ENCODE measurements around the gene POGLUT2. TPM values are rescaled to one million over a fixed set of nuclear protein-coding genes. Genes with fewer than 3 reads are reported as not detected.
A peak's percentile ranks its signal among the peaks of the same experiment; 100 is the strongest.

POGLUT2 gene
- total RNA-seq, 5 donors from 2014 or later (not counting 1 experiment from before 2014, with no cell fraction given): 0.18 to 1.6 (median 0.93) TPM

DNA sequence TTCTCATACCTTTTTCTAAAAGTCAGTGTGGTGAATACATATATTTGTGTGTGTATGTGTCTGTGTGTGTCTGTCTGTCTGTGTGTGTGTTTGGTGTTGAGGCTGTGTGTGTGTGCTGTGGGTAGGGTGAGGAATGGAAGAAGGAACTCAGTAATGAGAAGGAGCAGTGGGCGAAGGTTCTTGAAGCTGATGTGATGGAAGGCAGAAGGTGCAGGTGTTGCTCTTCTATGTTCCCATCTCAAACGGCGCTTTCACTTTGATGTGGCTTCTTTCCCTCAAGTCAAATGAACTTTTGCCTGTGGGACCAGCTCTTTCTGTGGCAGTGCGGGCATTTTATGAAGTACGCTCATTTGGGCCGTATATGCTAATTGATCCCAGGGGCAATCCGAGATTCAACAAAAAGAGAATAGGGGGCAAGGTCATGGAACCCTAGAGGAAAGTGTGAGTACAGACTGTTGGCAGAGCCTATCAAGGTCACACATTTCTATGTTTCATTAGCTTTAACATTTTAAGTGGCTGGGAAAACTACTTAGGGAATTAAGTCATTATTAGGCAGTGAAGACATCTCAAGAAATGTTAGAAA, 15.3 kb upstream of the POGLUT2 start:
- Histone ChIP-seq H3K36me3 (ENCODE audit: control insufficient read depth in 2 of 2, extremely low read depth in 1 of 2, insufficient read depth in 1 of 2, low read length in 1 of 2) (no peaks in the 10 kb centered on the region), H3K27ac (ENCODE audit: low read length) (no peak overlapping the region), H3K27me3 (replicated peaks in 1 of 2; ENCODE audit: control insufficient read depth in 2 of 2, extremely low read depth in 1 of 2, insufficient read depth in 2 of 2, low read length in 1 of 2) (no peaks in the 10 kb centered on the region), H3K4me3 (ENCODE audit: control insufficient read depth in 1 of 2, extremely low read depth in 1 of 2, low read length in 1 of 2) (no peak overlapping the region), H3K4me1 (ENCODE audit: control insufficient read depth in 1 of 2, extremely low read depth in 1 of 2, insufficient read depth in 2 of 2, low read length in 2 of 2) (no peaks in the 10 kb centered on the region), H3K9me3 (no peaks in the 10 kb centered on the region)
- Mint-ChIP-seq H3K27me3 (no peaks in the 10 kb centered on the region), H3K9me3 (peaks cover 4 to 6% (median 5%) of the 10 kb centered on the region in 3 donors), H3K36me3 (peaks cover 41% of the 10 kb centered on the region), H3K4me1 (peaks cover 7 to 18% (median 9%) of the 10 kb centered on the region in 3 donors), H3K27ac (no peak overlapping the region), H3K4me3 (peak overlapping the region in 1 of 3 donors; percentile 0)
- 68% methylated on average over 7 of the region's 7 CpGs for WGBS (ENCODE audit: insufficient coverage)
- ATAC-seq (replicated peaks in 1 of 4) (no peak), DNase-seq (no peak)
- CTCF ChIA-PET: interaction anchor here in 1 of 2 donors (0.6 kb wide), 1 partner anchor 136 kb away, joined by 9 read pairs; no protein-coding TSS in a partner anchor
- POLR2A ChIA-PET: no interaction called here

- DNase-seq: no peak
- ATAC-seq (replicated peaks in 1 of 4): no peak
- CTCF ChIA-PET: interaction anchor here in 1 of 2 donors (0.8 kb wide), 1 partner anchor 11 kb away, joined by 3 read pairs; no protein-coding TSS in a partner anchor
These were observed 14.0 kb upstream of the POGLUT2 start for GRCh38 chr13:102812611-102813287.

GRCh38 chr13:102807699-102808098, 8.9 kb upstream of the POGLUT2 start:
- no peak overlapping the region for H3K4me3 Mint-ChIP-seq
- H3K36me3 Mint-ChIP-seq: peaks cover 20% of the 10 kb centered on the region
- H3K27me3 Mint-ChIP-seq: no peaks in the 10 kb centered on the region
- H3K4me3 ChIP-seq (ENCODE audit: control insufficient read depth in 1 of 2, extremely low read depth in 1 of 2, low read length in 1 of 2): no peak overlapping the region
- H3K36me3 ChIP-seq (ENCODE audit: control insufficient read depth in 2 of 2, extremely low read depth in 1 of 2, insufficient read depth in 1 of 2, low read length in 1 of 2): no peaks in the 10 kb centered on the region
- H3K27ac Mint-ChIP-seq: no peak overlapping the region
- no peaks in the 10 kb centered on the region for H3K4me1 ChIP-seq (ENCODE audit: control insufficient read depth in 1 of 2, extremely low read depth in 1 of 2, insufficient read depth in 2 of 2, low read length in 2 of 2)
- peaks cover 5 to 6% (median 6%) of the 10 kb centered on the region in 3 donors for H3K9me3 Mint-ChIP-seq
- H3K4me1 Mint-ChIP-seq: peaks cover 0 to 14% (median 10%) of the 10 kb centered on the region in 3 donors
- CTCF ChIA-PET: interaction anchor here in 1 of 2 donors (0.9 kb wide), 1 partner anchor 226 kb away, joined by 5 read pairs; no protein-coding TSS in a partner anchor
- no peaks in the 10 kb centered on the region for H3K27me3 ChIP-seq (replicated peaks in 1 of 2; ENCODE audit: control insufficient read depth in 2 of 2, extremely low read depth in 1 of 2, insufficient read depth in 2 of 2, low read length in 1 of 2)
- POLR2A ChIA-PET: no interaction called here
- no peak for DNase-seq
- H3K27ac ChIP-seq (ENCODE audit: low read length): no peak overlapping the region
- ATAC-seq (replicated peaks in 1 of 4): no peak
- WGBS (ENCODE audit: insufficient coverage): no CpG with 5 or more reads among the region's 3 CpGs
- no peaks in the 10 kb centered on the region for H3K9me3 ChIP-seq

More at GRCh38 chr13:102812611-102813287, 14.0 kb upstream of the POGLUT2 start:
- Histone ChIP-seq H3K27ac (ENCODE audit: low read length) (no peak overlapping the region), H3K4me3 (ENCODE audit: control insufficient read depth in 1 of 2, extremely low read depth in 1 of 2, low read length in 1 of 2) (no peak overlapping the region), H3K9me3 (no peaks in the 10 kb centered on the region), H3K27me3 (replicated peaks in 1 of 2; ENCODE audit: control insufficient read depth in 2 of 2, extremely low read depth in 1 of 2, insufficient read depth in 2 of 2, low read length in 1 of 2) (no peaks in the 10 kb centered on the region), H3K36me3 (ENCODE audit: control insufficient read depth in 2 of 2, extremely low read depth in 1 of 2, insufficient read depth in 1 of 2, low read length in 1 of 2) (no peaks in the 10 kb centered on the region), H3K4me1 (ENCODE audit: control insufficient read depth in 1 of 2, extremely low read depth in 1 of 2, insufficient read depth in 2 of 2, low read length in 2 of 2) (no peaks in the 10 kb centered on the region)
- H3K27ac Mint-ChIP-seq: no peak overlapping the region
- peaks cover 7 to 22% (median 16%) of the 10 kb centered on the region in 3 donors for H3K4me1 Mint-ChIP-seq
- POLR2A ChIA-PET: interaction anchor here in 1 of 2 donors (0.6 kb wide), 1 partner anchor 41 kb away, joined by 3 read pairs; no protein-coding TSS in a partner anchor
- H3K9me3 Mint-ChIP-seq: peaks cover 4 to 6% (median 5%) of the 10 kb centered on the region in 3 donors
- no peak overlapping the region for H3K4me3 Mint-ChIP-seq
- no peaks in the 10 kb centered on the region for H3K27me3 Mint-ChIP-seq
- peaks cover 37% of the 10 kb centered on the region for H3K36me3 Mint-ChIP-seq

DNA sequence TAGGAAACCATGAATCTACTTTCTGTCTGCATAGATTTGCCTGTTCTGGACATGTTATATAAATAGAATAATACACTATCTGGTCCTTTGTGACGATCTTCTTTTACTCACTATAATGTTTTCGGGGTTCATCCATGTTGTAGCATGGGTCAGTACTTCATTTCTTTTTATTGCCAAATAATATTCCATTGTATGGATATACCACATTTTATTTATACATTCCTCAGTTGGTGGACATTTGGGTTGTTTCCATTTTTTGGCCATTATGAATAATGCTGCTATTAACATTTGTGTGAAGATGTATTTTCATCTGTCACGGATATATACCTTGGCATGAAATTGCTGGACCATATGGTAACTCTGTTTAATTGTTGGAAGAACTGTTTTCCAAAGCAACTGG, 6.9 kb upstream of the POGLUT2 start:
- H3K9me3 Mint-ChIP-seq: peaks cover 0 to 2% (median 0%) of the 10 kb centered on the region in 3 donors

GRCh38 chr13:102800145-102801041, 1.6 kb upstream of the POGLUT2 start:
- Mint-ChIP-seq H3K4me1 (peaks cover 19 to 24% (median 23%) of the 10 kb centered on the region in 3 donors), H3K9me3 (no peaks in the 10 kb centered on the region), H3K4me3 (peak overlapping the region; percentile 83 to 89 (median 88)), H3K27me3 (peaks cover 6 to 9% of the 10 kb centered on the region in 2 donors), H3K27ac (peak overlapping the region; percentile 15 to 64), H3K36me3 (no peaks in the 10 kb centered on the region)
- H3K36me3 ChIP-seq (ENCODE audit: control insufficient read depth in 2 of 2, extremely low read depth in 1 of 2, insufficient read depth in 1 of 2, low read length in 1 of 2): no peaks in the 10 kb centered on the region
- under 1% methylated on average over 68 of the region's 81 CpGs for WGBS (ENCODE audit: insufficient coverage)
- no peak overlapping the region for H3K27ac ChIP-seq (ENCODE audit: low read length)
- H3K4me1 ChIP-seq (ENCODE audit: control insufficient read depth in 1 of 2, extremely low read depth in 1 of 2, insufficient read depth in 2 of 2, low read length in 2 of 2): peaks cover 5 to 21% of the 10 kb centered on the region in 2 experiments
- no peaks in the 10 kb centered on the region for H3K9me3 ChIP-seq
- peak; percentile 49 to 86 (median 72) for DNase-seq
- H3K27me3 ChIP-seq (replicated peaks in 1 of 2; ENCODE audit: control insufficient read depth in 2 of 2, extremely low read depth in 1 of 2, insufficient read depth in 2 of 2, low read length in 1 of 2): peaks cover 0 to 14% of the 10 kb centered on the region in 2 experiments
- H3K4me3 ChIP-seq (ENCODE audit: control insufficient read depth in 1 of 2, extremely low read depth in 1 of 2, low read length in 1 of 2): peak overlapping the region; percentile 59 to 89
- CTCF ChIA-PET: interaction anchor here (0.6 to 1.6 kb wide), 7 partner anchors 17 to 153 kb away, joined by 3 to 8 read pairs (median 4); no protein-coding TSS in a partner anchor
- POLR2A ChIA-PET: interaction anchor here in 1 of 2 donors (0.6 kb wide), 1 partner anchor 249 kb away, joined by 6 read pairs; no protein-coding TSS in a partner anchor
- ATAC-seq (replicated peaks in 1 of 4): peak; percentile 81 to 86 (median 82)

More for the DNA sequence above, 6.9 kb upstream of the POGLUT2 start:
- no peaks in the 10 kb centered on the region for H3K9me3 ChIP-seq
- ChIA-PET CTCF (no interaction called here), POLR2A (no interaction called here)
- no peaks in the 10 kb centered on the region for H3K27me3 ChIP-seq (replicated peaks in 1 of 2; ENCODE audit: control insufficient read depth in 2 of 2, extremely low read depth in 1 of 2, insufficient read depth in 2 of 2, low read length in 1 of 2)
- Mint-ChIP-seq H3K27me3 (no peaks in the 10 kb centered on the region), H3K36me3 (peaks cover 5% of the 10 kb centered on the region), H3K27ac (no peak overlapping the region), H3K4me3 (no peak overlapping the region), H3K4me1 (peaks cover 8 to 22% (median 20%) of the 10 kb centered on the region in 3 donors)
- no peak overlapping the region for H3K27ac ChIP-seq (ENCODE audit: low read length)
- no CpG with 5 or more reads among the region's 3 CpGs for WGBS (ENCODE audit: insufficient coverage)
- H3K4me1 ChIP-seq (ENCODE audit: control insufficient read depth in 1 of 2, extremely low read depth in 1 of 2, insufficient read depth in 2 of 2, low read length in 2 of 2): peaks cover 0 to 1% of the 10 kb centered on the region in 2 experiments
- no peak for DNase-seq
- no peak for ATAC-seq (replicated peaks in 1 of 4)
- H3K36me3 ChIP-seq (ENCODE audit: control insufficient read depth in 2 of 2, extremely low read depth in 1 of 2, insufficient read depth in 1 of 2, low read length in 1 of 2): no peaks in the 10 kb centered on the region
- no peak overlapping the region for H3K4me3 ChIP-seq (ENCODE audit: control insufficient read depth in 1 of 2, extremely low read depth in 1 of 2, low read length in 1 of 2)
